Ishikawa (cell line): Measurements from ENCODE around the gene HGS.

Source experiments
- FOXM1 ChIP-seq: IDR thresholded peaks from 2 replicates; pipeline ENCODE4 v1.6.1; 2012; ENCODE audit warnings: low read depth, borderline replicate concordance
- RAD21 ChIP-seq: IDR thresholded peaks from 2 replicates; pipeline ENCODE4 v1.6.1; 2012; ENCODE audit warnings: low read depth
- TF ChIP-seq, protein P1 (sequence below): IDR thresholded peaks from 2 replicates; pipeline ENCODE4 v1.6.1; 2012
- TF ChIP-seq, protein P2 (sequence below): IDR thresholded peaks from 2 replicates; pipeline ENCODE4 v1.6.1; 2012; ENCODE audit warnings: low read depth, mild to moderate bottlenecking

DNA sequence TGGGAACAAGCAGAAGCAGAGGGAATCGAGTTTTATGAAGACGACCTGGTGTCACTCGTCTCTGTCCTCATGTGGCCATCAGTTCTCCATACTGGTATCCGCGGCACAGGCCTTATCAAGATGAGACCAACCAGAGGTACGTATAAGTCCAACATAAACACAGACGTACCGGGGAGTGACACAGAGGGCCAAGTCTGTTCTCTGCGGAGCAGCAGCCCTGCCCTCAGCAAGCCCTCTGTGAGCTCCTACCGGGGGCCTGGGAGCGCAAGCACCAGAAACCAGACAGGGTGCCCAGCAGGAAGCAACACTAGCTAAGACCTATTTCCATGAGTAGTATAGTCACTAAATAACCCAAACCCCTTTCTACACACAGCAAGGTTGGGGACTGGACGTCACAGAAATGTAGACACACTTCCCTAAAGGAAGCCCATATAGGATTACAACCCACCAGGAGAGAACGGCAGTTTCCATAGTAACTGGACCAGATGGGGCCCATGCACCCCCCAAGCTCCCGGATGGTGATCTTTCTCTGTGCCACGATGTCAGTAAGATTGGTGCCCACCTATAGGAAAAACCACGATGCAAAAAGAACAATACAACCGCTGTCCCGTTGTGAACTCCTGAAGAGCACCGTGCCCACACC is 1.1 kb upstream of the HGS start:
- TF ChIP-seq RAD21 (no peak), FOXM1 (no peak)
- TF ChIP-seq, protein P1, sequence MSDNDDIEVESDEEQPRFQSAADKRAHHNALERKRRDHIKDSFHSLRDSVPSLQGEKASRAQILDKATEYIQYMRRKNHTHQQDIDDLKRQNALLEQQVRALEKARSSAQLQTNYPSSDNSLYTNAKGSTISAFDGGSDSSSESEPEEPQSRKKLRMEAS: no peak
- TF ChIP-seq, protein P2, sequence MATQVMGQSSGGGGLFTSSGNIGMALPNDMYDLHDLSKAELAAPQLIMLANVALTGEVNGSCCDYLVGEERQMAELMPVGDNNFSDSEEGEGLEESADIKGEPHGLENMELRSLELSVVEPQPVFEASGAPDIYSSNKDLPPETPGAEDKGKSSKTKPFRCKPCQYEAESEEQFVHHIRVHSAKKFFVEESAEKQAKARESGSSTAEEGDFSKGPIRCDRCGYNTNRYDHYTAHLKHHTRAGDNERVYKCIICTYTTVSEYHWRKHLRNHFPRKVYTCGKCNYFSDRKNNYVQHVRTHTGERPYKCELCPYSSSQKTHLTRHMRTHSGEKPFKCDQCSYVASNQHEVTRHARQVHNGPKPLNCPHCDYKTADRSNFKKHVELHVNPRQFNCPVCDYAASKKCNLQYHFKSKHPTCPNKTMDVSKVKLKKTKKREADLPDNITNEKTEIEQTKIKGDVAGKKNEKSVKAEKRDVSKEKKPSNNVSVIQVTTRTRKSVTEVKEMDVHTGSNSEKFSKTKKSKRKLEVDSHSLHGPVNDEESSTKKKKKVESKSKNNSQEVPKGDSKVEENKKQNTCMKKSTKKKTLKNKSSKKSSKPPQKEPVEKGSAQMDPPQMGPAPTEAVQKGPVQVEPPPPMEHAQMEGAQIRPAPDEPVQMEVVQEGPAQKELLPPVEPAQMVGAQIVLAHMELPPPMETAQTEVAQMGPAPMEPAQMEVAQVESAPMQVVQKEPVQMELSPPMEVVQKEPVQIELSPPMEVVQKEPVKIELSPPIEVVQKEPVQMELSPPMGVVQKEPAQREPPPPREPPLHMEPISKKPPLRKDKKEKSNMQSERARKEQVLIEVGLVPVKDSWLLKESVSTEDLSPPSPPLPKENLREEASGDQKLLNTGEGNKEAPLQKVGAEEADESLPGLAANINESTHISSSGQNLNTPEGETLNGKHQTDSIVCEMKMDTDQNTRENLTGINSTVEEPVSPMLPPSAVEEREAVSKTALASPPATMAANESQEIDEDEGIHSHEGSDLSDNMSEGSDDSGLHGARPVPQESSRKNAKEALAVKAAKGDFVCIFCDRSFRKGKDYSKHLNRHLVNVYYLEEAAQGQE: no peak
